Measurements from ENCODE around the gene RNFT2.

- TF ChIP-seq, protein P1, sequence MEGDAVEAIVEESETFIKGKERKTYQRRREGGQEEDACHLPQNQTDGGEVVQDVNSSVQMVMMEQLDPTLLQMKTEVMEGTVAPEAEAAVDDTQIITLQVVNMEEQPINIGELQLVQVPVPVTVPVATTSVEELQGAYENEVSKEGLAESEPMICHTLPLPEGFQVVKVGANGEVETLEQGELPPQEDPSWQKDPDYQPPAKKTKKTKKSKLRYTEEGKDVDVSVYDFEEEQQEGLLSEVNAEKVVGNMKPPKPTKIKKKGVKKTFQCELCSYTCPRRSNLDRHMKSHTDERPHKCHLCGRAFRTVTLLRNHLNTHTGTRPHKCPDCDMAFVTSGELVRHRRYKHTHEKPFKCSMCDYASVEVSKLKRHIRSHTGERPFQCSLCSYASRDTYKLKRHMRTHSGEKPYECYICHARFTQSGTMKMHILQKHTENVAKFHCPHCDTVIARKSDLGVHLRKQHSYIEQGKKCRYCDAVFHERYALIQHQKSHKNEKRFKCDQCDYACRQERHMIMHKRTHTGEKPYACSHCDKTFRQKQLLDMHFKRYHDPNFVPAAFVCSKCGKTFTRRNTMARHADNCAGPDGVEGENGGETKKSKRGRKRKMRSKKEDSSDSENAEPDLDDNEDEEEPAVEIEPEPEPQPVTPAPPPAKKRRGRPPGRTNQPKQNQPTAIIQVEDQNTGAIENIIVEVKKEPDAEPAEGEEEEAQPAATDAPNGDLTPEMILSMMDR (IDR thresholded peaks at IDR 0.05), result no peak
- no peak for TF ChIP-seq POLR2A (IDR thresholded peaks at IDR 0.05)
Measured at GRCh38 chr12:116860263-116860662, 122.1 kb downstream of the RNFT2 start.

Measured in esophagus squamous epithelium (tissue), 4 donors.